Glutamatergic neuron (in vitro differentiated cells): Measurements from ENCODE around the gene PSMB2. TPM values are rescaled to one million over a fixed set of nuclear protein-coding genes. Genes with fewer than 3 reads are reported as not detected.
"Not testable (repeated sequence)": the region's sequence is repeated elsewhere in the genome, so short reads cannot be mapped to it uniquely, and the experiment has no call there.

ENCODE experiments used
- DNase-seq: peaks from one replicate; pipeline ENCODE4 v3.0.0; 2022
- H3K27ac Mint-ChIP-seq: one replicate; pipeline ENCODE4 v1.8.0; 2020; ENCODE audit warnings: mild to moderate bottlenecking, mixed read lengths, inconsistent platforms; ENCODE audit not compliant: unreplicated experiment
- H3K27me3 Mint-ChIP-seq: one replicate; pipeline ENCODE4 v1.8.0; 2020; ENCODE audit warnings: mild to moderate bottlenecking, moderate library complexity, mixed read lengths, inconsistent platforms; ENCODE audit not compliant: unreplicated experiment
- H3K36me3 Mint-ChIP-seq: one replicate; pipeline ENCODE4 v1.8.0; 2020; ENCODE audit warnings: mild to moderate bottlenecking, mixed read lengths, inconsistent platforms; ENCODE audit not compliant: unreplicated experiment
- H3K4me1 Mint-ChIP-seq: one replicate; pipeline ENCODE4 v1.8.0; 2020; ENCODE audit warnings: mild to moderate bottlenecking, low read depth, mixed read lengths, inconsistent platforms; ENCODE audit not compliant: unreplicated experiment
- H3K4me3 Mint-ChIP-seq: one replicate; pipeline ENCODE4 v1.8.0; 2020; ENCODE audit warnings: mild to moderate bottlenecking, mixed read lengths, inconsistent platforms; ENCODE audit not compliant: unreplicated experiment
- H3K9me3 Mint-ChIP-seq: one replicate; pipeline ENCODE4 v1.8.0; 2020; ENCODE audit warnings: mild to moderate bottlenecking, moderate library complexity, mixed read lengths, inconsistent platforms; ENCODE audit not compliant: unreplicated experiment
- CTCF ChIP-seq: fragments of 200-600 bp; sonication (generic); IDR thresholded peaks from one replicate; pipeline ENCODE4 v1.5.0; 2021; ENCODE audit not compliant: partially characterized antibody, unreplicated experiment
- total RNA-seq: library from RNA; stranded (reverse); fragmentation: NEBNext Ultra II Directional; extraction: Animal tissue kit (Norgen Biotek cat#: 25700); gene quantifications from one replicate; pipeline ENCODE4 v1.2.1, GENCODE V29; 2021; ENCODE audit not compliant: unreplicated experiment

Gene PSMB2
- total RNA-seq, 1 donor from 2014 or later: 85.8 TPM

- no peak for DNase-seq
- TF ChIP-seq CTCF: no peak
- Mint-ChIP-seq H3K27ac (no peak overlapping the region), H3K9me3 (peaks cover 6% of the 10 kb centered on the region), H3K36me3 (peaks cover 5% of the 10 kb centered on the region), H3K4me3 (peak overlapping the region; percentile 36), H3K4me1 (peaks cover 4% of the 10 kb centered on the region), H3K27me3 (peaks cover 27% of the 10 kb centered on the region)
Observed at GRCh38 chr1:35577071-35577998, 64.0 kb downstream of the PSMB2 start.

- H3K4me1 Mint-ChIP-seq, H3K9me3 Mint-ChIP-seq, H3K36me3 Mint-ChIP-seq, H3K27ac Mint-ChIP-seq, DNase-seq: not testable (repeated sequence)
- Mint-ChIP-seq H3K27me3 (peaks cover 27% of the 10 kb centered on the region), H3K4me3 (peak overlapping the region; percentile 64)
Observed at GRCh38 chr1:35576766-35577070, 64.6 kb downstream of the PSMB2 start.

GRCh38 chr1:35576061-35576765 lies 65.1 kb downstream of the PSMB2 start:
- H3K4me1 Mint-ChIP-seq: peaks cover 4% of the 10 kb centered on the region
- peaks cover 31% of the 10 kb centered on the region for H3K27me3 Mint-ChIP-seq
- peak overlapping the region; percentile 64 for H3K4me3 Mint-ChIP-seq
- no peak overlapping the region for H3K27ac Mint-ChIP-seq
- TF ChIP-seq CTCF: no peak
- no peak for DNase-seq
- peaks cover 5% of the 10 kb centered on the region for H3K36me3 Mint-ChIP-seq
- peaks cover 9% of the 10 kb centered on the region for H3K9me3 Mint-ChIP-seq

- Mint-ChIP-seq H3K36me3 (peaks cover 5% of the 10 kb centered on the region), H3K4me1 (peaks cover 4% of the 10 kb centered on the region), H3K4me3 (no peak overlapping the region), H3K9me3 (peaks cover 9% of the 10 kb centered on the region), H3K27ac (peak overlapping the region; percentile 46), H3K27me3 (peaks cover 34% of the 10 kb centered on the region)
- no peak for TF ChIP-seq CTCF
- no peak for DNase-seq
Observed at GRCh38 chr1:35575416-35575958, 65.8 kb downstream of the PSMB2 start.

- Mint-ChIP-seq H3K27me3 (peaks cover 34% of the 10 kb centered on the region), H3K4me1 (peaks cover 4% of the 10 kb centered on the region), H3K4me3 (no peak overlapping the region), H3K9me3 (peaks cover 9% of the 10 kb centered on the region), H3K27ac (peak overlapping the region; percentile 46), H3K36me3 (peaks cover 5% of the 10 kb centered on the region)
- no peak for TF ChIP-seq CTCF
- DNase-seq: no peak
Observed at GRCh38 chr1:35574655-35575415, 66.5 kb downstream of the PSMB2 start.
